ENCODE results near the gene CDC40.

DNA sequence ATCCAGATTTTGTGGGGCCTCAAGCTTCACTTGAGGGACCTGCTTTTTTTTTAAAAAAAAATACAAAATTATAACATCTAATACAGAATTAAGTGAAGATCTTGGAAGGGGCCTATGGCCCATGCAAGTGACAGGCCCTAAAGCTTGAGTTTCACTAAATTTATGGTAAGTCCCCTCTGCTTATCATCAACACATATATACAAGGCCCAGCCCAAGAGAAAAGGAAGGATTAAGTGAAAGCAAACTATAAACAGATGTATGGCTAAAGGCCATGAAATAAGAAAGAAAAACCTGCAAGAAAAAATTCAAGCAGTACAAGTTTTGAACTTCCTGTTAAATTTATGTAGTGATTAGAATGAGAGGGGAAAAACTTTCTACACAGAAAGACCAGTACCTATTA, 86.8 kb downstream of the CDC40 start:
- TF ChIP-seq, protein P1, sequence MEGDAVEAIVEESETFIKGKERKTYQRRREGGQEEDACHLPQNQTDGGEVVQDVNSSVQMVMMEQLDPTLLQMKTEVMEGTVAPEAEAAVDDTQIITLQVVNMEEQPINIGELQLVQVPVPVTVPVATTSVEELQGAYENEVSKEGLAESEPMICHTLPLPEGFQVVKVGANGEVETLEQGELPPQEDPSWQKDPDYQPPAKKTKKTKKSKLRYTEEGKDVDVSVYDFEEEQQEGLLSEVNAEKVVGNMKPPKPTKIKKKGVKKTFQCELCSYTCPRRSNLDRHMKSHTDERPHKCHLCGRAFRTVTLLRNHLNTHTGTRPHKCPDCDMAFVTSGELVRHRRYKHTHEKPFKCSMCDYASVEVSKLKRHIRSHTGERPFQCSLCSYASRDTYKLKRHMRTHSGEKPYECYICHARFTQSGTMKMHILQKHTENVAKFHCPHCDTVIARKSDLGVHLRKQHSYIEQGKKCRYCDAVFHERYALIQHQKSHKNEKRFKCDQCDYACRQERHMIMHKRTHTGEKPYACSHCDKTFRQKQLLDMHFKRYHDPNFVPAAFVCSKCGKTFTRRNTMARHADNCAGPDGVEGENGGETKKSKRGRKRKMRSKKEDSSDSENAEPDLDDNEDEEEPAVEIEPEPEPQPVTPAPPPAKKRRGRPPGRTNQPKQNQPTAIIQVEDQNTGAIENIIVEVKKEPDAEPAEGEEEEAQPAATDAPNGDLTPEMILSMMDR (IDR thresholded peaks at IDR 0.05) = no peak
- no peak for TF ChIP-seq EP300 (IDR thresholded peaks at IDR 0.05)
- TF ChIP-seq POLR2AphosphoS5 (IDR thresholded peaks at IDR 0.05) = no peak
- TF ChIP-seq POLR2A (IDR thresholded peaks at IDR 0.05) = no peak

Data from suprapubic skin (tissue), 4 donors.